ENCODE results near the gene NABP2.
"Not testable (repeated sequence)": the region's sequence is repeated elsewhere in the genome, so short reads cannot be mapped to it uniquely, and the experiment has no call there.

DNA sequence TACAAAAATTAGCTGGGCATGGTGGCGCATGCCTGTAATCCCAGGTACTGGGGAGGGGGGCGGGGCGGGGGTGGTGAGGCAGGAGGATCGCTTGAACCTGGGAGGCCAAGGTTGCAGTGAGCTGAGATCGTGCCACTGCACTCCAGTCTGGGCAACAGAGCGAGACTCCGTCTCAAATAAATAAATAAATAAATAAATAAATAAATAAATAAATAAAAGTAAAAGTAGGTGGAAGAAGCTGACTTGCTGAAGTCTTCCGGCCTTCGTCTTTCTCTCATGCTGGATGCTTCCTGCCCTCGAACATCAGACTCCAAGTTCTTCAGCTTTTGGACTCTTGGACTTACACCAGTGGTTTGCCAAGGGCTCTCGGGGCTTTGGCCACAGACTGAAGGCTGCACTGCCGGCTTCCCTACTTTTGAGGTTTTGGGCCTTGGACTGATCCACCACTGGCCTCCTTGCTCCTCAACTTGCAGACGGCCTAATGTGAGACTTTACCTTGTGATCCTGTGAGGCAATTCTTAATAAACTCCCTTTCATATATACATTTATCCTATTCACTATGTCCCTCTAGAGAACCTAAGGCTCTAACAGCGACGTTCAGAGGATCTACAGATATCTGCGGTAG lies 42.0 kb downstream of the NABP2 start:
- TF ChIP-seq, protein P1, sequence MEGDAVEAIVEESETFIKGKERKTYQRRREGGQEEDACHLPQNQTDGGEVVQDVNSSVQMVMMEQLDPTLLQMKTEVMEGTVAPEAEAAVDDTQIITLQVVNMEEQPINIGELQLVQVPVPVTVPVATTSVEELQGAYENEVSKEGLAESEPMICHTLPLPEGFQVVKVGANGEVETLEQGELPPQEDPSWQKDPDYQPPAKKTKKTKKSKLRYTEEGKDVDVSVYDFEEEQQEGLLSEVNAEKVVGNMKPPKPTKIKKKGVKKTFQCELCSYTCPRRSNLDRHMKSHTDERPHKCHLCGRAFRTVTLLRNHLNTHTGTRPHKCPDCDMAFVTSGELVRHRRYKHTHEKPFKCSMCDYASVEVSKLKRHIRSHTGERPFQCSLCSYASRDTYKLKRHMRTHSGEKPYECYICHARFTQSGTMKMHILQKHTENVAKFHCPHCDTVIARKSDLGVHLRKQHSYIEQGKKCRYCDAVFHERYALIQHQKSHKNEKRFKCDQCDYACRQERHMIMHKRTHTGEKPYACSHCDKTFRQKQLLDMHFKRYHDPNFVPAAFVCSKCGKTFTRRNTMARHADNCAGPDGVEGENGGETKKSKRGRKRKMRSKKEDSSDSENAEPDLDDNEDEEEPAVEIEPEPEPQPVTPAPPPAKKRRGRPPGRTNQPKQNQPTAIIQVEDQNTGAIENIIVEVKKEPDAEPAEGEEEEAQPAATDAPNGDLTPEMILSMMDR (IDR thresholded peaks at IDR 0.05) = not testable (repeated sequence)
- TF ChIP-seq POLR2A (IDR thresholded peaks at IDR 0.05) = not testable (repeated sequence)

Measured in esophagus squamous epithelium (tissue), 4 donors.